ENCODE data around the gene ERN2.

GRCh38 chr16:23668873-23669272 lies 44.1 kb downstream of the ERN2 start:
- TF ChIP-seq EZH2 (IDR thresholded peaks at IDR 0.05) (no peak), POLR2AphosphoS5 (IDR thresholded peaks at IDR 0.05; ENCODE audit: borderline replicate concordance, low read depth, low read length) (no peak), FOXP2 (optimal IDR thresholded peaks at IDR 0.05; ENCODE audit: control extremely low read depth, extremely low read length, insufficient read depth) (no peak)
